ENCODE data around the gene MAP1A.

Gene MAP1A

DNA sequence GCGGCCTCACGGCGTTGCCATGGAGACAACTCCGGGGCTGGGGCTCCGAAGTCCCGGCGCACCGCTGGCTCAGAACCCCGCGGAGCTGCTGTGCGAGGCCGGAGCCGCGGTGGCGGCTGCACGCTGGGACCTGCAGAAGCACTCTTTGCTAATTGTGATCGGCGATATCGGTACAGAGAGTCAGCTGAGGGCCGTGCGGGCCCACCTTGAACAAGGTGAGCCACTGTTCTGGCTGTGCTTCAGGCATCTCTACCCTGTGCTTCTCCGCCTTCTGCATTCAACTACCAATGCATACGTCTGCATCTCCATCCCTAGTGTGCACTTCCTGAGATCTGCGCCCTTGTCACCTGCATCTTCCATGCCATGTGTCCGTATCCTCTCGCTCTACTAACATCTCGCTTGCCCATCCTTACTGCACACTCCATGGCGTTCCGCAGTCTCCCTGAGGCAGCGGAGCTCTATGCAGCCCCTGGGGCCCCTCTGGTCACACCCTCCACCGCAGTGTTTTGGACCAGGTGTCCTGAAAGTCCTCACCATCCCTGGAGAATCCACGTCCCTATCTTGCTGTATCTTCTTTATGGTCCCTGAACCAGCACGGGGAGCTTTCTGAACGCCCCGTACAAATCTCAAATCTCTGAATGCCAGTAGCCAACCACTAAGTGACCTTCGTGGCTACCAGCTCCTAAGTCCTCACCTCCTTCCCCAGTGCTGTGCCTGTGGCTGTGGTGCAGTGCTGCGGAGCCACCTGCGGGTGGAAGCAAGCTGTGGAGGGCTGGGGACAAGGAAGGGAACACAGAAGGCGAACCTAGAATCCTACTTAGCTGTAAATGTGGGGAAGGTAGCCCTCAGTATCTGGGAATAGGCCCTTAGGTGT is 6.2 kb upstream of the MAP1A start:
- DNase-seq (ENCODE audit: low read depth in 2 of 2) = no peak

GRCh38 chr15:43513550-43513949 is 3.9 kb upstream of the MAP1A start:
- no peak for DNase-seq (ENCODE audit: low read depth in 2 of 2)

GRCh38 chr15:43514241-43515057 is 3.0 kb upstream of the MAP1A start:
- no peak for DNase-seq (ENCODE audit: low read depth in 2 of 2)

DNA sequence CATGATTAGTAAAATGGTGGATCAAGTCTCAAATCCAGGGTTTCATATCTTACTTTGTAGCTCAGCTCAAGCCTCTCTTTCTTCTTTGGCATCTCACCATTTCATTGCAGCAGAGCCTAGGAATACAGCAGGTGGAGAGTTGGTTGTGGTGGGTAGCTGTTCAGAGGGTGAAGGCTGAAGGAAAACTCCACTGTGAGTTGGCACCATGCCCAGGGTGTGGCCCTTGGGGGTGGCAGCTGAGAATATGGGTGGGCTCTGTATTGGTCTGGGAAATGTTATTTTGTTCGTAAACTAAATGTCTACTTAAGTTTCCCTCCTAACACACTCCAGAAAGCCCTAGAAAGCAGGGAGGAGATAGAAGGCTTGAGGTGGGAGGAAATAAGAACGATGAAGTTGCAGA is 1.7 kb upstream of the MAP1A start:
- no peak for DNase-seq (ENCODE audit: low read depth in 2 of 2)

DNA sequence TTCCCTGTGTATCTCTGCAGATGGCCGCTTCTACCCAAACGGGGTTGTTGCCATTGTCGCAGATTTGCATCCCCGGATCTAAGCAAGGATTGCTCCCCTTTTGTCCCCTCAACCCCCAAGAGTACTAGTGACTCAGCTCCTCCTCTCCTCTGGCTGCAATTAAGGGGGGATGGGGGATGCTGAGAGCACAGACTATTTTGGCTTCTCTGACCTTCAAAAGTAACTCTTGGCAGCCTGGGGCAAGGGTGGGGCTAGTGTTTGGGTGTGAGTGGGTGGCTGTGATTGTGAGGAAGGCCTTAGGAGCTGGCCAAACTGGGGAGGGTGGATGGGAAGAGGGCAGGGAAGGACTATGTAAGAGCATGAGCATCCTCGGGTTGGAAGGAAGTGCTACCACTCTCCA is 1.2 kb upstream of the MAP1A start:
- DNase-seq (ENCODE audit: low read depth in 2 of 2) = no peak

DNA sequence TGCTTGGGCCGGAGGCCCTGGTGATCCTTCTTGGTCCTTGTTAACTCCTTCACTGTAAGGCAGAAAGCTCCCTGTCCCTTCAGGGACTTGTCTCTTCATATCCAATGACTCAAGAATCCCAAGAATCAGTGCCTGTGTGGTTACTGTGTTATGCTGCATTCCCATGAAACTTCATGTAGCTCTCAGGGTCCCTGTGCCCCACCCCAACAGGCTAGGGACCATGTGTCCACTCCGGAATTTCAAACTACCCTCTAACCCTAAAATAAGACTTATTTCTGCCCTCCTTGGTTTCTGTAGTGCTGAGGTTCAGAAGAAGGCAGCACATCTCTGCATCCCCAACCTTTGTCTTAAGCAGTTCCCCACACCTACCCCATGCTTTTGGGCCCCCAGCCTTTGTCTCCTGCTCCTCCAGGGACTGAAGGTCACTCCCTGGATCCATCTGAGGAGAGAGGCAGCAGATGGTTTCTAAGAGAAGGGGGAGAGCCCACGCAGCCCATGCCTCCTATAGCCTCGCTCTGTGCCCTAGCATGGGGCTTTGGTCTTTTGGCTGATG is 531 bp upstream of the MAP1A start:
- DNase-seq (ENCODE audit: low read depth in 2 of 2) = no peak

- DNase-seq (ENCODE audit: low read depth in 2 of 2) = no peak
Observed at GRCh38 chr15:43518197-43518761, 871 bp downstream of the MAP1A start.

DNA sequence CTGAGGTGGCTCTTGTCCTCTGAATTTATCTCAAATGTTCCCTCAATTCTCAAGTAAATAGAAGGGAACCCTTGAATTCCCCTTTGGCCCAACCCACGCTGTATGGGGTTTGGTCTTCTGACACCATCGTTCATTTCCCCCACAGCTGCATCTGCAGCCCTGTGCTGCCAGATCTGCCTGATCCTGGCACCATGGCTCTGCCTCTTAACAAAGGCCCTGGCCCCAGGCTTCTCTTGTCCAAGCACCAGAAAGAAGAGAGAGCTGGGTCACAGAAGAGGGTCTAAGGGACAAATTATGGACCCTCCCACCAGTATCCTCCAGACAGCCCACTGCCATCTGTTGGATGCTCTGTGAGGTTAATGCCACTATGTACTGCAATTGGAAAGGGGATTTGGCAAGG is 1.8 kb downstream of the MAP1A start:
- no peak for DNase-seq (ENCODE audit: low read depth in 2 of 2)

- no peak for DNase-seq (ENCODE audit: low read depth in 2 of 2)
Observed at GRCh38 chr15:43520138-43520537, 2.7 kb downstream of the MAP1A start.

- no peak for DNase-seq (ENCODE audit: low read depth in 2 of 2)
Observed at GRCh38 chr15:43521419-43521818, 4.0 kb downstream of the MAP1A start.

DNA sequence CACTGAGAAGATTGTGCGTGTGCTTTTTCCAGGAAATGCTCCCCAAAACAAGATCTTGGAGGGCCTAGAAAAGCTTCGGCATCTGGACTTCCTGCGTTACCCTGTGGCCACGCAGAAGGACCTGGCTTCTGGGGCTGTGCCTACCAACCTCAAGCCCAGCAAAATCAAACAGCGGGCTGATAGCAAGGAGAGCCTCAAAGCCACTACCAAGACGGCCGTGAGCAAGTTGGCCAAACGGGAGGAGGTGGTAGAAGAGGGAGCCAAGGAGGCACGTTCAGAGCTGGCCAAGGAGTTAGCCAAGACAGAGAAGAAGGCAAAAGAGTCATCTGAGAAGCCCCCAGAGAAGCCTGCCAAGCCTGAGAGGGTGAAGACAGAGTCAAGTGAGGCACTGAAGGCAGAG is 4.8 kb downstream of the MAP1A start:
- no peak for DNase-seq (ENCODE audit: low read depth in 2 of 2)

GRCh38 chr15:43523646-43524045 is 6.2 kb downstream of the MAP1A start:
- no peak for DNase-seq (ENCODE audit: low read depth in 2 of 2)

- DNase-seq (ENCODE audit: low read depth in 2 of 2) = no peak
Observed at GRCh38 chr15:43524254-43524845, 6.9 kb downstream of the MAP1A start.

DNA sequence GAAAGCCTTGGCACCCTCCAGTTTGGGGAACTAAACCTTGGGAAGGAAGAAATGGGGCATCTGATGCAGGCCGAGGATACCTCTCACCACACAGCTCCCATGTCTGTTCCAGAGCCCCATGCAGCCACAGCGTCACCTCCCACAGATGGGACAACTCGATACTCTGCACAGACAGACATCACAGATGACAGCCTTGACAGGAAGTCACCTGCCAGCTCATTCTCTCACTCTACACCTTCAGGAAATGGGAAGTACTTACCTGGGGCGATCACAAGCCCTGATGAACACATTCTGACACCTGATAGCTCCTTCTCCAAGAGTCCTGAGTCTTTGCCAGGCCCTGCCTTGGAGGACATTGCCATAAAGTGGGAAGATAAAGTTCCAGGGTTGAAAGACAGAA is 7.7 kb downstream of the MAP1A start:
- no peak for DNase-seq (ENCODE audit: low read depth in 2 of 2)

DNA sequence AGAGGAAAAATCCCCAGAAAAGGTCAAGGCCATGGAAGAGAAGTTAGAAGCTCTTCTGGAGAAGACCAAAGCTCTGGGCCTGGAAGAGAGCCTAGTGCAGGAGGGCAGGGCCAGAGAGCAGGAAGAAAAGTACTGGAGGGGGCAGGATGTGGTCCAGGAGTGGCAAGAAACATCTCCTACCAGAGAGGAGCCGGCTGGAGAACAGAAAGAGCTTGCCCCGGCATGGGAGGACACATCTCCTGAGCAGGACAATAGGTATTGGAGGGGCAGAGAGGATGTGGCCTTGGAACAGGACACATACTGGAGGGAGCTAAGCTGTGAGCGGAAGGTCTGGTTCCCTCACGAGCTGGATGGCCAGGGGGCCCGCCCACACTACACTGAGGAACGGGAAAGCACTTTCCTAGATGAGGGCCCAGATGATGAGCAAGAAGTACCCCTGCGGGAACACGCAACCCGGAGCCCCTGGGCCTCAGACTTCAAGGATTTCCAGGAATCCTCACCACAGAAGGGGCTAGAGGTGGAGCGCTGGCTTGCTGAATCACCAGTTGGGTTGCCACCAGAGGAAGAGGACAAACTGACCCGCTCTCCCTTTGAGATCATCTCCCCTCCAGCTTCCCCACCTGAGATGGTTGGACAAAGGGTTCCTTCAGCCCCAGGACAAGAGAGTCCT is 9.0 kb downstream of the MAP1A start:
- no peak for DNase-seq (ENCODE audit: low read depth in 2 of 2)

DNA sequence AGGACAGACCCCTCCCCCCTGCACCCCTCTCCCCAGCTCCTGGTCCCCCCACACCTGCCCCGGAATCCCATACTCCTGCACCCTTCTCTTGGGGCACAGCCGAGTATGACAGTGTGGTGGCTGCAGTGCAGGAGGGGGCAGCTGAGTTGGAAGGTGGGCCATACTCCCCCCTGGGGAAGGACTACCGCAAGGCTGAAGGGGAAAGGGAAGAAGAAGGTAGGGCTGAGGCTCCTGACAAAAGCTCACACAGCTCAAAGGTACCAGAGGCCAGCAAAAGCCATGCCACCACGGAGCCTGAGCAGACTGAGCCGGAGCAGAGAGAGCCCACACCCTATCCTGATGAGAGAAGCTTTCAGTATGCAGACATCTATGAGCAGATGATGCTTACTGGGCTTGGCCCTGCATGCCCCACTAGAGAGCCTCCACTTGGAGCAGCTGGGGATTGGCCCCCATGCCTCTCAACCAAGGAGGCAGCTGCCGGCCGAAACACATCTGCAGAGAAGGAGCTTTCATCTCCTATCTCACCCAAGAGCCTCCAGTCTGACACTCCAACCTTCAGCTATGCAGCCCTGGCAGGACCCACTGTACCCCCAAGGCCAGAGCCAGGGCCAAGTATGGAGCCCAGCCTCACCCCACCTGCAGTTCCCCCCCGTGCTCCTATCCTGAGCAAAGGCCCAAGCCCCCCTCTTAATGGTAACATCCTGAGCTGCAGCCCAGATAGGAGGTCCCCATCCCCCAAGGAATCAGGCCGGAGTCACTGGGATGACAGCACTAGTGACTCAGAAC is 9.8 kb downstream of the MAP1A start:
- DNase-seq (ENCODE audit: low read depth in 2 of 2) = no peak

- DNase-seq (ENCODE audit: low read depth in 2 of 2) = no peak
Observed at GRCh38 chr15:43527802-43528541, 10.6 kb downstream of the MAP1A start.

DNA sequence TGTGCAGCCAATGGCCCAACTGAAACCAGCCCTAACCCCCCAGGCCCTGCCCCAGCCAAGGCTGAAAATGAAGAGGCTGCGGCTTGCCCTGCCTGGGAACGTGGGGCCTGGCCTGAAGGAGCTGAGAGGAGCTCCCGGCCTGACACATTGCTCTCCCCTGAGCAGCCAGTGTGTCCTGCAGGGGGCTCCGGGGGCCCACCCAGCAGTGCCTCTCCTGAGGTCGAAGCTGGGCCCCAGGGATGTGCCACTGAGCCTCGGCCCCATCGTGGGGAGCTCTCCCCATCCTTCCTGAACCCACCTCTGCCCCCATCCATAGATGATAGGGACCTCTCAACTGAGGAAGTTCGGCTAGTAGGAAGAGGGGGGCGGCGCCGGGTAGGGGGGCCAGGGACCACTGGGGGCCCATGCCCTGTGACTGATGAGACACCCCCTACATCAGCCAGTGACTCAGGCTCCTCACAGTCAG is 11.2 kb downstream of the MAP1A start:
- no peak for DNase-seq (ENCODE audit: low read depth in 2 of 2)

DNA sequence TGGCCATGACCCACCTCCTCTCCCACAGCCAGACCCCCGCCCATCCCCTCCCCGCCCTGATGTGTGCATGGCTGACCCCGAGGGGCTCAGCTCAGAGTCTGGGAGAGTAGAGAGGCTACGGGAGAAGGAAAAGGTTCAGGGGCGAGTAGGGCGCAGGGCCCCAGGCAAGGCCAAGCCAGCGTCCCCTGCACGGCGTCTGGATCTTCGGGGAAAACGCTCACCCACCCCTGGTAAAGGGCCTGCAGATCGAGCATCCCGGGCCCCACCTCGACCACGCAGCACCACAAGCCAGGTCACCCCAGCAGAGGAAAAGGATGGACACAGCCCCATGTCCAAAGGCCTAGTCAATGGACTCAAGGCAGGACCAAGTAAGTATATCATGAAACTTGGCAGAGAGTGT is 11.7 kb downstream of the MAP1A start:
- DNase-seq (ENCODE audit: low read depth in 2 of 2) = no peak
